H9 (cell line): ENCODE results near the gene PARD3. TPM values are rescaled to one million over a fixed set of nuclear protein-coding genes. Genes with fewer than 3 reads are reported as not detected.

Experiments used
- DNase-seq: peaks from one replicate; pipeline ENCODE4 v3.0.0-alpha.2; 2017
- H2AFZ ChIP-seq: one replicate; pipeline ENCODE4 v1.6.1; 2013; ENCODE audit warnings: mild to moderate bottlenecking, low read length, control low read depth, moderate library complexity
- H2AK5ac ChIP-seq: 2 replicates; pipeline ENCODE4 v1.6.1; 2013; ENCODE audit warnings: low read length, control low read depth, mixed read lengths; ENCODE audit not compliant: insufficient read length
- H2BK120ac ChIP-seq: one replicate; pipeline ENCODE4 v1.6.1; 2013; ENCODE audit warnings: low read depth, mild to moderate bottlenecking, low read length, control low read depth, inconsistent platforms; ENCODE audit not compliant: poor library complexity, severe bottlenecking
- H2BK12ac ChIP-seq: 2 replicates; pipeline ENCODE4 v1.6.1; 2013; ENCODE audit warnings: low read length, control low read depth, mixed read lengths, low read depth; ENCODE audit not compliant: insufficient read length
- H2BK15ac ChIP-seq: 2 replicates; pipeline ENCODE4 v1.6.1; 2013; ENCODE audit warnings: low read depth, low read length, control low read depth
- H2BK20ac ChIP-seq: one replicate; pipeline ENCODE4 v1.6.1; 2013; ENCODE audit warnings: low read depth, mild to moderate bottlenecking, low read length, control low read depth, inconsistent platforms; ENCODE audit not compliant: poor library complexity, severe bottlenecking
- H2BK5ac ChIP-seq: 2 replicates; pipeline ENCODE4 v1.6.1; 2013; ENCODE audit warnings: low read length, control low read depth, mixed read lengths; ENCODE audit not compliant: insufficient read length
- H3K14ac ChIP-seq: 2 replicates; pipeline ENCODE4 v1.6.1; 2013; ENCODE audit warnings: low read length, control low read depth; ENCODE audit not compliant: insufficient read depth
- H3K18ac ChIP-seq: 2 replicates; pipeline ENCODE4 v1.6.1; 2013; ENCODE audit warnings: low read depth, mild to moderate bottlenecking, mixed read lengths, low read length, control low read depth; ENCODE audit not compliant: insufficient read length
- H3K23ac ChIP-seq: 2 replicates; pipeline ENCODE4 v1.6.1; 2013; ENCODE audit warnings: low read length, control low read depth, mixed read lengths, low read depth; ENCODE audit not compliant: insufficient read length
- H3K23me2 ChIP-seq: 2 replicates; pipeline ENCODE4 v1.6.1; 2013; ENCODE audit warnings: low read depth, mild to moderate bottlenecking, mixed read lengths, low read length, control low read depth; ENCODE audit not compliant: insufficient read length, poor library complexity, severe bottlenecking
- H3K27ac ChIP-seq: 2 replicates; pipeline ENCODE4 v1.5.1; 2013; ENCODE audit warnings: low read length, control low read depth, mixed read lengths, low read depth; ENCODE audit not compliant: insufficient read length
- H3K27me3 ChIP-seq: 2 replicates; pipeline ENCODE4 v1.6.1; 2013; ENCODE audit warnings: low read length, control low read depth, inconsistent platforms; ENCODE audit not compliant: insufficient read depth
- H3K4ac ChIP-seq: 2 replicates; pipeline ENCODE4 v1.6.1; 2013; ENCODE audit warnings: low read depth, mild to moderate bottlenecking, control low read depth, inconsistent platforms, low read length, moderate library complexity
- H3K4me1 ChIP-seq: 2 replicates; pipeline ENCODE4 v1.6.1; 2013; ENCODE audit warnings: low read length, control low read depth, inconsistent platforms; ENCODE audit not compliant: insufficient read depth
- H3K4me2 ChIP-seq: 2 replicates; pipeline ENCODE4 v1.6.1; 2013; ENCODE audit warnings: low read length, control low read depth, mixed read lengths; ENCODE audit not compliant: insufficient read length, insufficient read depth
- H3K56ac ChIP-seq: 2 replicates; pipeline ENCODE4 v1.6.1; 2013; ENCODE audit warnings: low read depth, mild to moderate bottlenecking, mixed read lengths, low read length, control low read depth; ENCODE audit not compliant: insufficient read length
- H3K79me1 ChIP-seq: 2 replicates; pipeline ENCODE4 v1.6.1; 2013; ENCODE audit warnings: low read depth, mild to moderate bottlenecking, moderate library complexity, low read length, control low read depth, inconsistent platforms; ENCODE audit not compliant: insufficient read depth, poor library complexity, severe bottlenecking
- H3K79me2 ChIP-seq: 2 replicates; pipeline ENCODE4 v1.6.1; 2013; ENCODE audit warnings: low read length, control low read depth, inconsistent platforms; ENCODE audit not compliant: insufficient read depth
- H3K9ac ChIP-seq: 2 replicates; pipeline ENCODE4 v1.6.1; 2013; ENCODE audit warnings: low read length, control low read depth, mixed read lengths; ENCODE audit not compliant: insufficient read length; ENCODE audit errors: extremely low read depth
- H3K9me3 ChIP-seq: one replicate; pipeline ENCODE4 v1.6.1; 2013; ENCODE audit warnings: low read depth, low read length, inconsistent platforms; ENCODE audit not compliant: control insufficient read depth
- H3T11ph ChIP-seq: one replicate; pipeline ENCODE4 v1.6.1; 2013; ENCODE audit warnings: mild to moderate bottlenecking, low read length, control low read depth, inconsistent platforms
- H4K20me1 ChIP-seq: one replicate; pipeline ENCODE4 v1.6.1; 2013; ENCODE audit not compliant: control insufficient read depth, insufficient read length, insufficient read depth
- H4K5ac ChIP-seq: 2 replicates; pipeline ENCODE4 v1.6.1; 2013; ENCODE audit warnings: low read depth, mild to moderate bottlenecking, mixed read lengths, low read length, control low read depth; ENCODE audit not compliant: insufficient read length
- H4K8ac ChIP-seq: replicated peaks from 2 replicates; pipeline ENCODE4 v1.6.1; 2013; ENCODE audit warnings: low read length, control low read depth, mixed read lengths, low read depth; ENCODE audit not compliant: insufficient read length
- H4K91ac ChIP-seq: 2 replicates; pipeline ENCODE4 v1.6.1; 2013; ENCODE audit warnings: low read depth, mild to moderate bottlenecking, moderate library complexity, mixed read lengths, low read length, control low read depth; ENCODE audit not compliant: insufficient read length
- H3K27ac Mint-ChIP-seq, 3 experiments: 2 replicates in 2 of 3; 3 replicates in 1 of 3; pipeline ENCODE4 v1.8.0; 2020 to 2021; ENCODE audit warnings: mixed read lengths in 3 of 3, mild to moderate bottlenecking in 1 of 3, moderate library complexity in 1 of 3
- H3K27me3 Mint-ChIP-seq: 2 replicates; pipeline ENCODE4 v1.8.0; 2021; ENCODE audit warnings: low read depth, mild to moderate bottlenecking, moderate library complexity, mixed read lengths
- H3K36me3 Mint-ChIP-seq, 3 experiments: 2 replicates in 2 of 3; 3 replicates in 1 of 3; pipeline ENCODE4 v1.8.0; 2020 to 2021; ENCODE audit warnings: low read depth in 3 of 3, mixed read lengths in 3 of 3; ENCODE audit not compliant: insufficient read depth in 1 of 3
- H3K4me1 Mint-ChIP-seq, 2 experiments: 2 replicates each; pipeline ENCODE4 v1.8.0; 2020; ENCODE audit warnings: mixed read lengths in 2 of 2
- H3K4me3 Mint-ChIP-seq, 2 experiments: 2 replicates in 1 of 2; 3 replicates in 1 of 2; pipeline ENCODE4 v1.8.0; 2020 to 2021; ENCODE audit warnings: mild to moderate bottlenecking in 2 of 2, mixed read lengths in 2 of 2, moderate library complexity in 1 of 2
- H3K9me3 Mint-ChIP-seq, 2 experiments: 2 replicates in 1 of 2; 3 replicates in 1 of 2; pipeline ENCODE4 v1.8.0; 2020; ENCODE audit warnings: mild to moderate bottlenecking in 2 of 2, mixed read lengths in 2 of 2, moderate library complexity in 1 of 2
- CTCF ChIP-seq: fragments of 200-600 bp; sonication (generic); conservative IDR thresholded peaks from 3 replicates; pipeline ENCODE4 v1.8.0; 2021; ENCODE audit warnings: antibody characterized with exemption, mild to moderate bottlenecking
- WGBS: extraction: QIAGEN DNeasy Blood & Tissue Kit; methylation state at CpG from one replicate; pipeline ENCODE4 v1.1.7; 2013; ENCODE audit warnings: missing lambda C conversion rate, low lambda C conversion rate, mixed read lengths; ENCODE audit not compliant: insufficient read length; ENCODE audit errors: extremely low coverage; 5-methylcytosine and 5-hydroxymethylcytosine counted together
- total RNA-seq: library from RNA; stranded (reverse); gene quantifications from 2 replicates; pipeline ENCODE4 v1.2.1, GENCODE V29; 2021

Gene PARD3
- total RNA-seq, 1 experiment from 2014 or later = 44.7 TPM

GRCh38 chr10:34638406-34639054 is 176.6 kb downstream of the PARD3 start:
- Histone ChIP-seq H3K23ac (no peak overlapping the region), H3K23me2 (no peaks in the 10 kb centered on the region), H2AFZ (no peak overlapping the region), H4K5ac (no peak overlapping the region), H4K8ac (no peak overlapping the region), H3K56ac (no peak overlapping the region), H3T11ph (no peak overlapping the region), H3K27me3 (no peaks in the 10 kb centered on the region), H2AK5ac (no peak overlapping the region), H2BK12ac (no peak overlapping the region), H3K9me3 (no peaks in the 10 kb centered on the region), H3K79me2 (no peaks in the 10 kb centered on the region; the same call in 1 of the 2 replicates), H2BK5ac (no peak overlapping the region), H3K9ac (no peak overlapping the region), H4K91ac (no peak overlapping the region), H4K20me1 (no peaks in the 10 kb centered on the region), H3K18ac (no peak overlapping the region), H3K14ac (no peak overlapping the region), H3K79me1 (peaks cover 3% of the 10 kb centered on the region), H2BK15ac (no peak overlapping the region), H3K4me1 (no peaks in the 10 kb centered on the region; the same call in none of the 2 replicates), H3K4me2 (no peak overlapping the region), H3K4ac (no peak overlapping the region), H3K27ac (no peak overlapping the region), H2BK20ac (no peak overlapping the region), H2BK120ac (no peak overlapping the region)
- Mint-ChIP-seq H3K27ac (no peak overlapping the region), H3K4me1 (peaks cover 58 to 61% of the 10 kb centered on the region in 2 experiments), H3K27me3 (no peaks in the 10 kb centered on the region; the same call in 1 of the 2 replicates), H3K9me3 (no peaks in the 10 kb centered on the region), H3K4me3 (no peak overlapping the region), H3K36me3 (peaks cover 0 to 2% (median 0%) of the 10 kb centered on the region in 3 experiments; a peak in 1 of 7 replicates)
- no CpG with 5 or more reads among the region's 4 CpGs for WGBS
- peak; percentile 95 for TF ChIP-seq CTCF
- peak; percentile 75 for DNase-seq
